Lower leg skin (tissue), 4 donors: Measurements from ENCODE around the gene NCAM2. TPM values are rescaled to one million over a fixed set of nuclear protein-coding genes. Genes with fewer than 3 reads are reported as not detected.

Experiments
- DNase-seq, 2 donors: peaks; one replicate each; pipeline ENCODE4 v3.0.0-alpha.2; 2019; ENCODE audit warnings: low spot score in 2 of 2
- H3K4me3 ChIP-seq: fragments of 200-600 bp; sonication (generic); 2 replicates; pipeline ENCODE4 v1.5.1; 2017; ENCODE audit warnings: mild to moderate bottlenecking, low read depth; ENCODE audit not compliant: poor library complexity, severe bottlenecking
- POLR2A ChIP-seq, 2 donors: fragments of 450-650 bp; IDR thresholded peaks; one replicate each; pipeline ENCODE4 v1.6.1; 2016 to 2017; ENCODE audit warnings: antibody characterized with exemption in 2 of 2, mild to moderate bottlenecking in 1 of 2, moderate library complexity in 1 of 2
- WGBS, 2 donors: methylation state at CpG; one replicate each; pipeline ENCODE4 v1.1.5; 2018; 5-methylcytosine and 5-hydroxymethylcytosine counted together
- intact Hi-C: fragments of 100-400 bp; cut with DNase I; formaldehyde crosslinking; loops from one replicate; pipeline ENCODE4 v1.15.0; 2023; ENCODE audit warnings: low total_unique reads
- total RNA-seq, 4 donors: library from RNA; depleted of rRNA; stranded (reverse); fragments of >200 nt; gene quantifications; one replicate each; pipeline ENCODE4 v1.1.0, GENCODE V29; 2016
- TF ChIP-seq, protein P1 (sequence below), 3 donors: fragments of 450-650 bp; IDR thresholded peaks; one replicate each; pipeline ENCODE4 v1.5.1; 2016; ENCODE audit warnings: antibody characterized with exemption in 3 of 3, mild to moderate bottlenecking in 3 of 3, moderate library complexity in 2 of 3

NCAM2 gene
- total RNA-seq, 4 donors from 2014 or later = 0.61 to 3.2 (median 0.91) TPM

DNA sequence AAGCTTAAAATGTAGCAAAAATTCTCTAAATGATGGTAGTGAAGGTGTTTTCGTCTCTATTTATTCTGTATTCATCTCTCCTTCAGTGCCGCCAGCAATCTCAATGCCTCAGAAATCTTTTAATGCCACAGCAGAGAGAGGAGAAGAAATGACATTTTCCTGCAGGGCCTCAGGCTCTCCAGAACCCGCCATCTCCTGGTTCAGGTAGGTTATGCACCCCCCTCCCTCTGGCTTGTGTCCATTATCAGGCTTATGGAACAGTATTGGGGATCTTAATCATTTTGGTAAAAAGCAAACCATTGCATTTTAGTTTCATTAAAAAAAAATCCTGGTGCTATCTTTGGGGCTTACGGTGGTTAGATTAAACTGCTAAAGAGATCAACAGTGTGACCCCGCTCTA lies 326.1 kb downstream of the NCAM2 start:
- TF ChIP-seq, protein P1, sequence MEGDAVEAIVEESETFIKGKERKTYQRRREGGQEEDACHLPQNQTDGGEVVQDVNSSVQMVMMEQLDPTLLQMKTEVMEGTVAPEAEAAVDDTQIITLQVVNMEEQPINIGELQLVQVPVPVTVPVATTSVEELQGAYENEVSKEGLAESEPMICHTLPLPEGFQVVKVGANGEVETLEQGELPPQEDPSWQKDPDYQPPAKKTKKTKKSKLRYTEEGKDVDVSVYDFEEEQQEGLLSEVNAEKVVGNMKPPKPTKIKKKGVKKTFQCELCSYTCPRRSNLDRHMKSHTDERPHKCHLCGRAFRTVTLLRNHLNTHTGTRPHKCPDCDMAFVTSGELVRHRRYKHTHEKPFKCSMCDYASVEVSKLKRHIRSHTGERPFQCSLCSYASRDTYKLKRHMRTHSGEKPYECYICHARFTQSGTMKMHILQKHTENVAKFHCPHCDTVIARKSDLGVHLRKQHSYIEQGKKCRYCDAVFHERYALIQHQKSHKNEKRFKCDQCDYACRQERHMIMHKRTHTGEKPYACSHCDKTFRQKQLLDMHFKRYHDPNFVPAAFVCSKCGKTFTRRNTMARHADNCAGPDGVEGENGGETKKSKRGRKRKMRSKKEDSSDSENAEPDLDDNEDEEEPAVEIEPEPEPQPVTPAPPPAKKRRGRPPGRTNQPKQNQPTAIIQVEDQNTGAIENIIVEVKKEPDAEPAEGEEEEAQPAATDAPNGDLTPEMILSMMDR (IDR thresholded peaks at IDR 0.05) = no peak
- TF ChIP-seq POLR2A (IDR thresholded peaks at IDR 0.05) = no peak
- WGBS, 2 donors = 89 to 91% methylated on average over 5 of the region's 5 CpGs
- DNase-seq = no peak
- H3K4me3 ChIP-seq = no peak overlapping the region
- intact Hi-C loops = no loop called here

DNA sequence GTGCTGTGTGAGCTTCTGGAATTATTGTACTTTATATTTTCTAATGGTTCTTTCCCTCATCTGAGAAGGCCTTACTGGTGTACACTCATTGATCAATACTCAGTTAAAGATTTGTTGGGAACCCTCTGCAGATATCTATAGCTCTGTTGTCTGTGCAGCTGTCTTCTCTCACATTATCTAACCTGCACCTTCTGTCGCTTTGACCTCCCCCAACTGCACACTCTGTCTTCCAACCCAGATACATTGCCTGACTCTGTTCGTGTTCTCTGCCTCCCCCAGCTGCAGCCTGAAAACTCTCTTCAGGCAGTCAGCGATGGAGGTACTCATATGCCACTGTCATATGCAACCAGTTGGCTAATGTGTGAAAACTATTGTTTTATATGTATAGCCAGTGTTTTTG lies 334.3 kb downstream of the NCAM2 start:
- H3K4me3 ChIP-seq = no peak overlapping the region
- TF ChIP-seq, protein P1 (IDR thresholded peaks at IDR 0.05) = no peak
- no peak for TF ChIP-seq POLR2A (IDR thresholded peaks at IDR 0.05)
- 85 to 88% methylated on average over 3 of the region's 3 CpGs for WGBS, 2 donors
- intact Hi-C loops = no loop called here
- no peak for DNase-seq

DNA sequence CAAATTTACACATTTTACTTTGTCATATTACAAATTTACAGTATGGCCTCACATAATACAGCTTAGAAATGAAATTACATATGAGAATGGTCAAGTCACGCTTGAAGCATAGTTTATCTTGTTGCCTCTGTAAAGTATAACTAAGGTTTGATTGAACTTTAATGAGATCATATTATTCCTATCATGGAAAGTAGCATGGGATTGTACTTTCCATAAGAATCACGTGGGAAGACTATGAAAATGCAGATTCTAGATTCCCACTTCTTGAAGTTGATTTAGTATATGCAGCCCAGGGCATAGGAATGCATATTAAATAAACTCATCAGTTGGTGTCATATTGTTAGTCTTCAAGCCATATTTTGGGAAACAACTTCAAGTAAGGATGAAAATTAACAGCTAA lies 342.8 kb downstream of the NCAM2 start:
- DNase-seq = no peak
- intact Hi-C loops = no loop called here
- no peak overlapping the region for H3K4me3 ChIP-seq
- 90% methylated on average over 2 of the region's 2 CpGs for WGBS, 2 donors
- TF ChIP-seq POLR2A (IDR thresholded peaks at IDR 0.05) = no peak
- TF ChIP-seq, protein P1 (IDR thresholded peaks at IDR 0.05) = no peak

DNA sequence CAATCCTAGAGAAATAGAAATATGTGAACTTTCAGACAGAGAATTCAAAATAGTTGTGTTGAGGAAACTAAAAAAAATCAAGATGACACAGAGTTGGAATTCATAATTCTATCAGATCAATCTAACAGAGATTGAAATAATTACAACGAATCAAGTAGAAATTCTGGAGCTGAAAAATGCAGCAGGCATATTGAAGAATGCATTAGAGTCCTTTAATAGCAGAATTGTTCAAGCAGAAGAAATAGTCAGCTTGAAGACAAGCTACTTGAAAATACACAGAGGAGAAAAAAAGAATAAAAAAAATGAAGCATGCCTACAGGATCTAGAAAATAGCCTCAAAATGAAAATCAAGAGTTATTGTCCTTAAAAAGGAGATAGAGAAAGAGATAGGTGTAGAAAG lies 347.1 kb downstream of the NCAM2 start:
- TF ChIP-seq, protein P1 (IDR thresholded peaks at IDR 0.05) = no peak
- no peak for TF ChIP-seq POLR2A (IDR thresholded peaks at IDR 0.05)
- H3K4me3 ChIP-seq = no peak overlapping the region
- WGBS, 2 donors = 73% methylated on average over 1 of the region's 1 CpG
- DNase-seq = no peak
- intact Hi-C loops = no loop called here

DNA sequence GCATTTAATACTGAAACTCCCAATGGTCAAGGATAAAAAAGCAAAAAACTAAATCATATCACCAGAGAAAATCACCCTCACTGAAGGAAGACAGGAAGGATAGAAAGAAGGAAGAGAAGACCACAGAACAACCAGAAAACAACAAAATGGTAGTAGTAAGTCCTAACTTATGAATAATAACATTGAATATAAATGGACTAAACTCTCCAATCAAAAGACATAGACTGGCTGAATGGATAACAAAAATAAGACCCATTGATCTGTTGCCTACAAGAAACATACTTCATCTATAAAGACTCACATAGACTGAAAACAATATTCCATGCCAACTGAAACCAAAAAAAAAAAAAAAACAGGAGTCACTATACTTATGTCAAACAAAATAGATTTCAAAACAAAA lies 347.7 kb downstream of the NCAM2 start:
- intact Hi-C loops = no loop called here
- H3K4me3 ChIP-seq = no peak overlapping the region
- TF ChIP-seq, protein P1 (IDR thresholded peaks at IDR 0.05) = no peak
- TF ChIP-seq POLR2A (IDR thresholded peaks at IDR 0.05) = no peak
- no peak for DNase-seq

DNA sequence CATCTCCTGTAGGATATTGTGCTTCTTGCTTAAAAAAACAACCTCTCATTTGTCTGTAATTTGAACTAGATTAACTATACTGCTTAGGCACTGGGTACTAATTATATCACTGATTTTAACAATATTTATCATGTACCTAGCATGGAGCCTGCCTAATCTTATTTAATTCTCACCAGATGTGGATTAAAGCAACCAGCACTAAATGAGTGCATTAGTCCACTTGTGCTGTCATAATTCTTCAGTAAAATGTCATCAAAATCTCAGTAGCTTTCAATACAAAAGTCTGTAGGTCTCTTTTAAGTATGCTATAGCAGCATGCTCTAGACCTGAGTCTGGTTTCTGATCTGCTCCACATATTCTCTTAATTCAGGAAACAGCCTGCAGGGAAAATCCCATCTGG lies 368.1 kb downstream of the NCAM2 start:
- H3K4me3 ChIP-seq = no peak overlapping the region
- DNase-seq = no peak
- no peak for TF ChIP-seq POLR2A (IDR thresholded peaks at IDR 0.05)
- TF ChIP-seq, protein P1 (IDR thresholded peaks at IDR 0.05) = no peak
- intact Hi-C loops = loop anchor here (10.0 kb wide), 1 partner anchor 1399 kb away; no protein-coding TSS in a partner anchor
